NB4 (cell line): ENCODE measurements around the gene DCLK1.

Experiments
- DNase-seq: peaks from one replicate; pipeline ENCODE4 v3.0.0; 2010; ENCODE audit warnings: low read depth
- H3K4me3 ChIP-seq: one replicate; pipeline ENCODE4 v1.5.1; 2011; ENCODE audit warnings: mild to moderate bottlenecking, low read depth, low read length, moderate library complexity
- MYC ChIP-seq: IDR thresholded peaks from 2 replicates; pipeline ENCODE4 v1.6.1; 2011; ENCODE audit warnings: low read depth, low read length
- POLR2A ChIP-seq: IDR thresholded peaks from 2 replicates; pipeline ENCODE4 v1.6.1; 2011; ENCODE audit warnings: mild to moderate bottlenecking; ENCODE audit not compliant: insufficient read length; ENCODE audit errors: extremely low read depth
- TF ChIP-seq, protein P1 (sequence below): IDR thresholded peaks from 2 replicates; pipeline ENCODE4 v1.6.1; 2011; ENCODE audit warnings: low read depth, low read length
- TF ChIP-seq, protein P2 (sequence below): IDR thresholded peaks from one replicate; pipeline ENCODE4 v1.5.1; 2012; ENCODE audit warnings: low read depth, low read length

Gene DCLK1

DNA sequence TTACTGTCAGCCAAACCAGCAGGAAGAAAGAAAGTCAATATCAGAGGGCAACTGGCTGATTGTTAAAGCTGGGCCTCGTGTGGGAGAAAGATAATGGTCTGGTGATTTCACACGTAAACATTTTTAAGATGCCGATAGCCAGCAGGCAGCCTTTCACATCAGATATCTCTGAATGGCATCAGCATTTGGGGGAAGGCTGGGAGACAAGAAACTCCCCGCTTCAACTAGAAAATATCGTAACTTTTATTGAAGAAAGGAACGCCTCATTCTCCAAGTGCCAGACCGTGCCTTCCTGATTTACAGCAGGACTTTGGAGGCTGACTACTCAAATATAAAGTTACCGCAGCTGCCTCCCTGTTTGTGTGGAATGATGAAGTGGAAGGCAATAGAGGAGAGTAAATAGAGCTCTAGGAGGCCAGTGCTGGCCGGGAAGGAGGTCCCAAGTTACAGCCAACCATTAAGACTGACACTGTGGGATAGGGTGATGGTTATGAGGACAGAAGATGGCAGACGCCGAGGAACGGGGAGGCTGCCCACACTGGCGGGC, 370.4 kb downstream of the DCLK1 start:
- no peak for DNase-seq
- TF ChIP-seq, protein P1, sequence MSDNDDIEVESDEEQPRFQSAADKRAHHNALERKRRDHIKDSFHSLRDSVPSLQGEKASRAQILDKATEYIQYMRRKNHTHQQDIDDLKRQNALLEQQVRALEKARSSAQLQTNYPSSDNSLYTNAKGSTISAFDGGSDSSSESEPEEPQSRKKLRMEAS: no peak
- TF ChIP-seq, protein P2, sequence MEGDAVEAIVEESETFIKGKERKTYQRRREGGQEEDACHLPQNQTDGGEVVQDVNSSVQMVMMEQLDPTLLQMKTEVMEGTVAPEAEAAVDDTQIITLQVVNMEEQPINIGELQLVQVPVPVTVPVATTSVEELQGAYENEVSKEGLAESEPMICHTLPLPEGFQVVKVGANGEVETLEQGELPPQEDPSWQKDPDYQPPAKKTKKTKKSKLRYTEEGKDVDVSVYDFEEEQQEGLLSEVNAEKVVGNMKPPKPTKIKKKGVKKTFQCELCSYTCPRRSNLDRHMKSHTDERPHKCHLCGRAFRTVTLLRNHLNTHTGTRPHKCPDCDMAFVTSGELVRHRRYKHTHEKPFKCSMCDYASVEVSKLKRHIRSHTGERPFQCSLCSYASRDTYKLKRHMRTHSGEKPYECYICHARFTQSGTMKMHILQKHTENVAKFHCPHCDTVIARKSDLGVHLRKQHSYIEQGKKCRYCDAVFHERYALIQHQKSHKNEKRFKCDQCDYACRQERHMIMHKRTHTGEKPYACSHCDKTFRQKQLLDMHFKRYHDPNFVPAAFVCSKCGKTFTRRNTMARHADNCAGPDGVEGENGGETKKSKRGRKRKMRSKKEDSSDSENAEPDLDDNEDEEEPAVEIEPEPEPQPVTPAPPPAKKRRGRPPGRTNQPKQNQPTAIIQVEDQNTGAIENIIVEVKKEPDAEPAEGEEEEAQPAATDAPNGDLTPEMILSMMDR: no peak
- TF ChIP-seq MYC (no peak), POLR2A (no peak)
- no peak overlapping the region for H3K4me3 ChIP-seq

DNA sequence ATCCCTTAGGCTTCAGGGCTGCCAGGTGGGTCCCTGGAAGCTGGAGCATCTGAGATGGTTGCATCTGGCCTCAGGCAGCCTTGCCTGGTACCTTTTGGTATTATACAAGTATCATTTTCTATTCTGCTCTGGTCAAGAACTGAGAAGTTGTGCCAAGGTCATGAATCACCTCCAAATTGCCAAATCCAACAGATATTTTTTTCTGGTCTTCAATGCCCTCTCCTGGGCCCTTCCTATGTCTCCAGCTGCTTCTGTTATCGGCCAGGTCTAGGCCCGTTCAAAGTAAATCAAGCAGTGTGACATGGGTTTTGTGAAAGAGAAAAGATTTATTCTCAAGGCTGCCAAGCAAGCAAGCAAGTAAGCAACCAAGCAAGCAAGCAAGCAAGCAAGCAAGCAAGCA, 383.6 kb downstream of the DCLK1 start:
- TF ChIP-seq MYC: no peak
- TF ChIP-seq, protein P1: no peak
- TF ChIP-seq POLR2A: no peak
- TF ChIP-seq, protein P2: no peak
- no peak for DNase-seq
- H3K4me3 ChIP-seq: no peak overlapping the region

DNA sequence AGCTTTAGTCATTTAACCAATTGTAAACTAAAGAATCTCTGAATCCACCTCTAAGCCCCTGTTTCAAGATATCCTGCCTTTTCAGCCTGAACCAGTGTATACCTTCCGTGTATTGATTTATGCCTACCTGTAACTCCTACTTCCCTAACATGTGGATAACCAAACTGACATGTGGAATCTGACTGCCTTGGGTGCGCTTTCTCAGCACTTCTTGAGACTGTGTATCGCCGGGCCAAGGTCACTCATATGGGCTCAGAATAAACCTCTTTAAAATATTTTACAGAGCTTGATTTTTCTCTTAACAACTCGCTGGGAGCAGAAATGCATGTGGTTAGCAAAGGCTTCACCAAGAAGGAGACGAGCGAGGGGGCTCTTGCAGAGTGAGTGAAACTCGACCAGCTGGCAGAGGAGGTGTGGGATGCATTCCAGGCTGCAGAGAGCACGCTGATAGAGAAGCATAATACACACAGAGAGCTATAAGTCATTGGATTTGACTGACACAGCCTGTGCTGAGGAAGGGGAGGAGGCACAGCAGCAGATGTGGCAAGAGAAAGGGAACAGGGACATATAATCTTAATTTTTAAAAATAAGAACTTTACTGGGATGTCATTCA, 386.5 kb downstream of the DCLK1 start:
- no peak overlapping the region for H3K4me3 ChIP-seq
- DNase-seq: no peak
- TF ChIP-seq MYC: no peak

DNA sequence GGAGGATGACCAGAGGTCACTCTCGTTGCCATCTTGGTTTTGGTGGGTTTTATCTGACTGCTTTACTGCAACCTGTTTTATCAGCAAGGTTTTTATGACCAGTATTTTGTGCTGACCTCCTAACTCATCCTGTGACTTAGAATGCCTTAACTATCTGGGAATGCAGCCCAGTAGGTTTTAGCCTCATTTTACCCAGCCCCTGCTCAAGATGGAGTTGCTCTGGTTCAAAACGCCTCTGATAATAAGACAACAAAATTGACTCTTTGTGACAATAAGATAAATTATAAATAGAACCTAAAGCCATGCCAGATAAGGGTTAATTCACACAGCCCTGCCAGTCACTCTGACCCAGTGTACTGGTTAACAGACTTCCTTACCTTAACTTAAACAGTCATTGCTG, 387.0 kb downstream of the DCLK1 start:
- no peak for DNase-seq
- H3K4me3 ChIP-seq: no peak overlapping the region
- no peak for TF ChIP-seq MYC
- TF ChIP-seq POLR2A: no peak
- TF ChIP-seq, protein P2: no peak
- TF ChIP-seq, protein P1: no peak

DNA sequence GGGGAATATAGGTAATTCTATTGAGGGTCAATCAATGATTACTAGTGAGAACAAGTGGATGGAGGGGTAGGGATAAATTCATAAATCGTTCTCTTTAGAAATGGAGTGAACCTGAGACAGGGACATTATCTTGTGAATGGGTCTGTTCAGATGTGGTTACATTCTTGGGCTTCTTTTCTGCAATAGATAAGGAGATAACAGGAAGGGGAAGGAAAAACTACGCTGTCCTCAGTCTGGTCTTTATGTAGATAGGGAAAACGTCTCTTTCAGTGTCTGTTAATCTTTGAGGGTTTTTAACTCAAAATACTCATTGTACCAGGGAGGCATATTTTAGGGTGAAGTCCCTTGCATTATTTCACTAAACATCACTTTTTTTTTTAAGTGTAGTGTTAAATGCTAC, 388.0 kb downstream of the DCLK1 start:
- no peak overlapping the region for H3K4me3 ChIP-seq
- no peak for DNase-seq
- no peak for TF ChIP-seq MYC
- TF ChIP-seq, protein P2: no peak
- TF ChIP-seq, protein P1: no peak
- TF ChIP-seq POLR2A: no peak

DNA sequence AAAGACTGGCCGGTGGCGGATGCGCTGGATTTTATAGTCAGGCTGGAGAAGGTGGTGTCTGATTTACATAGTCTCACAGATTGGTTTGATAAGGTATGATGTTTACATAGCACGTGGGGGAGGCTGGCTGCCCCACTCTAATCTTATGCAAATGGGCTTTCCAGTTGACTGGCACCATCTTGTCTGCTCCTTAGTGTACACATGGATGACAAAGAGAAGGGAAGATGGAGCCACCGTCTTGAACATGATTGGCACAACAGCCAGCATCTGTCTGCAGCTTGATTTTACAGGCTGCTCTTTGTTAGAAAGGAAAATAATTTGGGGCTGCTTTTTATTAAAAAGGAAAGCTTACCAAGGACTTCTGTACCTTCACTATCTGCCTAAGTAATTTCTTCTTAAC, 389.5 kb downstream of the DCLK1 start:
- TF ChIP-seq, protein P2: no peak
- TF ChIP-seq POLR2A (no peak), MYC (no peak)
- TF ChIP-seq, protein P1: no peak
- no peak for DNase-seq
- no peak overlapping the region for H3K4me3 ChIP-seq
